SK-N-MC (cell line): ENCODE measurements around the gene CDH4.

Source experiments
- EZH2 ChIP-seq: fragments of 200-600 bp; sonication (generic); IDR thresholded peaks from one replicate; pipeline ENCODE4 v1.6.1; 2017; ENCODE audit warnings: antibody characterized with exemption
- POLR2AphosphoS5 ChIP-seq: IDR thresholded peaks from 2 replicates; pipeline ENCODE4 v1.6.1; 2012; ENCODE audit warnings: mild to moderate bottlenecking, low read depth, low read length, borderline replicate concordance

DNA sequence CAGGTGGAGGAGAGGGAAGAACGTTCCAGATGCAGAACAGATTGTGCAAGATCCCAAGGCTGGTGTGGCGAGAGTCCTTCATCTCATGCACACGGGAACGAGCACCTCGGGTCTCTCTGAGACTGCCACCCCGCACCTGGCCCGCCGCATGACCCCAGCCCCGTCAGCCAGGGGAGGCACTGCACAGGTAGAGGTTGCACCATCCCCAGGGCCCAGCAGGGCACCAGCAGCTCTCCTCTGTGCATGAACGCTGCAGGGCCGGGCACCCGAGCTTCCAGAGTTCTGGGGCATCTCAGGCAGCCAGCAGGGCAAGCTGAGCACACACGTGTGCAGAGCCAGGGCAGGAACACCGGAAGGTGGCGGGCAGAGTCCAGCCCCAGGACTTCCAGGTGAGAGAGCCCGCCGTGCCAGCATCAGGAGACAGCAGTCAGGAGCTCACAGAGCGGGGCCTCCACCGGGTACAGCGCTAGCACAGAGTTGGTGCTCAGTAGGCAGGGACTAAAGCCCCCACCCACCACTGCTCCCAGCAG is 620.4 kb downstream of the CDH4 start:
- TF ChIP-seq EZH2 (no peak), POLR2AphosphoS5 (no peak)
